Activated CD8-positive, alpha-beta memory T cell treated with anti-CD3 and anti-CD28 coated beads, Interleukin-2, amount 50 U/mL, for 48 hours (primary cell): ENCODE results near the gene ANO1.

Experiments
- DNase-seq: peaks from one replicate; pipeline ENCODE4 v3.0.0-alpha.2; 2020

ANO1 gene

DNA sequence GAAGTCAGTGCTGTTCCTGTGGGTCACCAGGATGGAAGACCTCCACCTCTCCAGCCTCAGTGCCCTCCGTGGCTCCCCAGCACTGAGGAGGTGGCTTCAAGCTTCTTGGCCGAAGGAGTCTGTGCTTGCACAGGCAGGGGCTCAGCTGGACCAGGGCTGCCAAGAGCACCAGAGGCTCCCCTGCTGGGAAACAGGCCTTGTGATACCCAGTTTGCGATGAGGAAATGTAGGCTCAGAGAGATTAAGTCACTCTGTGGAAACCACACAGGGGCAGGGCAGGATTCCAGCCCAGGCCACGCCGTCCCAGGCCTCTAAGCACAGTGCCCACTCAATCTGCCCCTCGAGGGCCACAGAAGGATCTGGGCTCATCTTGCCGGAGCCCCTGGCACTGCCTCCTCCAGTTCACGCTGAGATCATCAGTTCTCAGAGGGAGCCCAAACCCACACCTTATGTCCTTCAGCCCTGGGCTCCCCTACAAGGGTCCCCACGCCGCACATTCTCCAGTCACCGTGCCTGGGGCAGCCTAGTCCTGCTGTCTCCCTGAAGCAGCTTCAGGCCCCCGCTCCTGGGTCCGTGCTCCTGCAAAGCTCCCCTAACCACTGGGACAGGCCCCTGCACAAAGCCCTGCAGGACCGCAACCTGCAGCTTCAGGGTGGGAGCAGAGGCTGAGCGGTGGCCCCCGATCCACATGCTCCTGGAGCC lies 21.6 kb downstream of the ANO1 start:
- no peak for DNase-seq

DNA sequence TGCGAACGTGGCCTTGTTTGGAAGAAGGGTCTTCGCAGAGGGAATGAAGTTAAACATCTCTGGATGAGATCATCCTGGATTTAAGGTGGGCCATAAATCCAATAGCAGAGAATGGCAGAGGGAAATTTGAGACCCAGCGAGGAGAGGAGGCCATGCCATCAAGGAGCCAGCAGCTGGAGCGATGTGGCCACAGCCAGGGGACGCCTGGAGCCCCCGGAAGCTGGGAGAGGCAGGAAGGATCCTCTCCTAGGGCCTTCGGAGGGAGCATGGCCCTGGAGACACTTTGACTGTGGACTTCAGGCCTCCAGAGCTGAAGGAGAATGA lies 22.1 kb downstream of the ANO1 start:
- DNase-seq: no peak

- DNase-seq: no peak
These were observed 22.7 kb downstream of the ANO1 start for GRCh38 chr11:70100791-70101190.

- DNase-seq: no peak
These were observed 25.3 kb downstream of the ANO1 start for GRCh38 chr11:70103256-70103975.

DNA sequence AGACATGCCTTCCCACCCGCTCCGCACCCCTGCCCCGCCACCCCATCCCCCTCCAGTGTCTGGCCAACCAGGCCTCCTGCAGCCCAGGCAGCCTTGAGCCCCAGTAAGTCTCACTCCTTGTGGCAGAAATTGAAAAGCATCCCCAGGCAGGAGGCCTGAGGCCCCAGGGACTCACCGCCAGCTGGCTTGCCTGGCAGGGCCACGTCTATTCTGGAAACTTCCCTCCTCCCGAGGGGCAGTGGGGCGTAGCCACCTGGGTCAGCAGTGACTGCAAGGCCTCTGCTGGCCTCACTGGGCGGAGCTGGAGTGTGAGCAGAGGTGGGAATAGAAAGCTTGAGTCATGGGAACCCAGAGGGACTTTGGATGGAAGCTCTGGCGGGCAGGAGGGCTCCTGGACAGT lies 26.3 kb downstream of the ANO1 start:
- DNase-seq: no peak

DNA sequence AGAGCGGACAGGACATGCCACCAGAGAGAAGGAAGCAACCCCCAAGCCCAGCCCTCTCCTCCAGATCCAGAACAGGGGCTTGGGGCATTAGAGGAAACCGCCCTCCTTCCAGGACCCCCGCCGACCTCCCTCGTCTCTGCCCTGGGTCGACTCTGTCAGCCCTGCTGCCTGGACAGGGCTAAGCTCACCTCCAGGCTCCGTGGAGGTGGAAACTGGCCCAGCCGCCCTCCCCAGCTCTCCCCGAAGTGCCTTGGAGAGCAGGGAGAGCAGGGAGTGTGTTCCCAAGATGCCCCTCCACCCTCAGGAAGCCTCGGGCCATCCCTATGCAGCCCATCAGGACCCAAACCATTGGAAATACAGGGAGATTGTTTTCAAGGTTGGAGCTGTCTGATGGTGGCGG lies 26.8 kb downstream of the ANO1 start:
- no peak for DNase-seq

DNA sequence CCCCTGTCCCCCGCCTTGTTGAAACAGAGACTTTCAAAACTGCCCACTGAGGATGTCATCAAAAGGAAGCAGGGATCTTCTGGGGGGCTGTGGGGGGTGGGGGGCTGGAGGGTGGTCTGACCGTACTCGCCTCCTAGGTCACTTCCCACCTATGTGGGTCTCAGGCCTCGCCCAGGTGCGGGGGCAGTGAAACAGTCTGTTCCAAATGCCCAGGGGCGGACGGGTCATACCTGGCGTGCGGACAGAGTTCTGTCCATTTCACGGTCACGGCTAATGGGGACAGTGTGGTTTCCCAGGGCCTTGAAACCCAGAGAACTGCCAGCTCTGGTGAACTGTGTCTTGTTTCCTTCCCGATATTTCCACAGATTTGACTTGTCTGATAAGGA lies 27.2 kb downstream of the ANO1 start:
- DNase-seq: no peak

DNA sequence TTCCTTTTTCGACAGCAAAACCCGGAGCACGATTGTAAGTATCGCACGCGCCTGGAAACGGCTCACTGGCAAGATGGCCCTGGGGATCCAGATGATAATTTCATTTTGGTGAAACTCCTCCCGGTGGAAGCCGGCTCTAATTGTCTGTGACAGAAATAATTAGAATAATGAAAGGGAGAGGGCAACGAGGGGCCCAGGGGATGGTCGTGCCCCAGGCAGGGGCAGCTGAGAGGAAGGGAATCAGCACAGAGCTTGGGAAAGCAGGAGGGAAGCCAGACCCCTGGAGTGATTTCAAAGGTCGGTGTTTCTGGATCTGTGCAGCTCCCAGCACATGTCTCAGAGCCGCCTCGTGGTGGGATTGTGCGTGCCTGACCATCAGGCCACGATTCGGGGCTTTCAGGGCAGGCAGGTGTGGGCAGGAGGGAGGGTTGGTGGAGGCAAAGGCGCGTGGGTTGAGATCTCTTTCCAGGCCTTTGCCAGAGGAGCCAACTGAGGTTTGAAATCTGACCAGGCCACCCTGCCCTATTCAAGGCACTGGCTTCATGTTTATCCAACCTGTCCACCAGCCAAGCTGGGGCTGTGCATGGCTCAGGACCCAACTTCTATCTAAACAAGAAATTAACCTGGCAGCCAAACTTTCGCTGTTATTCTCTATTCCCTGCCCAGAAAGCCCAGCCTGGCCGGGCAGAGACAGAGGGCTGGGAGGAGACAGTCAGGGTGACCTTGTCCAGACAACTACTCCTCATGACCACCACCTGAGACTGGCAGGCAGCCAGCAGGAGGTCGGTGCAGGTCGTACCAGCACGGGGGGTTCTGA lies 27.8 kb downstream of the ANO1 start:
- DNase-seq: no peak

GRCh38 chr11:70106757-70107156 lies 28.6 kb downstream of the ANO1 start:
- DNase-seq: no peak

DNA sequence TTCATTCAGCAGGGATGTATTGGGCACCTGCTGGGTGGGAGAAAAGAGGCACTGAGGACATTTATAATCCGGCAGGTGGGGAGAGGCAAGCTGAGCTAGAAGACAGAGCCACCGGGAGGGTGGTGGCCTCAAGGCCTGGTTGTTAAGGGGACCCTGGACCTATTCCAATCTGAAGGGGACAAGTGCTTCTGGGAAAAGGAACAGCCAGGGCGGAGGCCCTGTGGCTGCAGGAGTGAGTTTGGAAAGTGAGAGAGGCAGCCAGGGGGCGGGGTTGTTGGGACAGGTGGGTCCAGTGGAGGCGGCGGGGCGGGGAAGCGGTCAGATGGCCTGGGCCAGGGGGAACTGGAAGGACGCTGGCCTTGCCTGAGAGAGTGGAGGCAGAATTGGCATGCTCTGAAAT lies 29.1 kb downstream of the ANO1 start:
- no peak for DNase-seq

DNA sequence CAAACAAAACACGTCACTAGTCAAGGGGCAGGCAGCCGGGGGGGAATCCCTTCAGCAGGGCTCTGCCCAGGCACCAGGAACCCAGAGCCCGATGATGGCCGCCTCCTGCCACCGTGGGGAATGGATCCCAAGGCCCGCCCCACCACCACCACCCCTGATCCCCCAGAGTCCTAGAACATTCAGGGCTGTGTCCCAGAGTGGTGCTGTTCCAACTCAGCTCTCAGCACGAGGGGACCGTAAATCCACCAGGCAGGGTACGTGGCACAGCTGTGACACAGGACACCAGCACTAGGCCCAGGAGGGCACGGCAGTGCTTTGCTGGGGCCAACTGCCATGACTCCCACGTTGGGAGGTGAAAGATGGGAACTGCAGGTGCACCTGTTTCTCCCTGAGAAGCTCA lies 29.6 kb downstream of the ANO1 start:
- no peak for DNase-seq

GRCh38 chr11:70108250-70108649 lies 30.1 kb downstream of the ANO1 start:
- no peak for DNase-seq

DNA sequence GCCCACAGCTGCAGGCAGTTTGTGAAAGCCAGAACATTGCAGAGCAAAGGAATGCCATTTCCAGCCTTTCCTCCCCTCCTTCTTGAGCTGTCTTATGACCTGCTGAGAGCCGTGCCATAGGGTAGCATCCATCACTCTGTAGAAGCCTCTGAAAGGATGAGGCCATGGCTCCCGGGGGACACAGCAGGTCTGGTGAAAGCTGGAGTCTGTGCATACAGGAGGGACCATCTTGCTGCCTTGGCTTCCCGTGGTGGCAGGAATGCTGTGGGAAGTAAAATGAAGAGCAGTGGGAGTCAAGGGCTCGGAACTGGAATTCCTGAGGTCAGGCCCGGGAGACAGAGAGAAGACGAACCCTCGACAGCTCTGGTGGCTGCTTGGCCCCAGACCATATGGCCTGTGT lies 30.9 kb downstream of the ANO1 start:
- no peak for DNase-seq

GRCh38 chr11:70109903-70110302 lies 31.8 kb downstream of the ANO1 start:
- no peak for DNase-seq

- DNase-seq: no peak
These were observed 32.5 kb downstream of the ANO1 start for GRCh38 chr11:70110538-70111055.

DNA sequence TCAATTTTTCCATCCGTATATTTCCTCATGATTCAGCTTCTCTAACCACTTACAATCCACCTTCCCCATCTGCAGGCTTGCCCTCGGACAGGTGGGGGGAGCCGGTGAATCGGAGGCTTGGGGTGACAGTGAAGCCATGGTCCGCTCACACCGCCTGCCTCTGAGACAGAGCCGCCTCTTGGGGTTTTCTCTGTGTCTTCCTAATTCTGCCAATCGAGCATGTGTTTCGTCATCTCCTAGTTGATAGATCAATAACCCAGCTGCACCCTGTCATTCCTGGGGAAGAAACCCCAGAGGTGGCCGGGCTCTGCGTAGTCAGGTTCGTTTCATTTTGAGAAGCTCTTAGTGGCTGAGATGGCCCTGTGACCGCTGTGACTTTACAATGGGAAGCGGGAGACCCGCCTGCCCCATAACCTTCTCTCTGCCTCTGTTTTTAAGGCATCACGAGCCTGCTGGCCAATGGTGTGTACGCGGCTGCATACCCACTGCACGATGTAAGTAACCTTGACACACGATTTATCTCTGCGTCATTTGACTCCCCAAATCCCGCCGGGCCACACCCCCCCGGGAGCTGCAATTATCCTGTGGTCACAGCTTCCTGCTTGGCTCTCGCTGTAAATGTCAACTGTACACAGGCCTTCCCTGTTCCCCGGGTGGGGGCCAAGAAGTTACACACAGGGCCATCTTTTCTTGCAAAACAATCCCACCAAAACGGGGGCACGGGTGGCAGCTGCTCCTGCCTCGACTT lies 33.3 kb downstream of the ANO1 start:
- DNase-seq: no peak

- DNase-seq: no peak
These were observed 33.9 kb downstream of the ANO1 start for GRCh38 chr11:70112017-70112434.

- no peak for DNase-seq
These were observed 35.7 kb downstream of the ANO1 start for GRCh38 chr11:70113801-70114200.

DNA sequence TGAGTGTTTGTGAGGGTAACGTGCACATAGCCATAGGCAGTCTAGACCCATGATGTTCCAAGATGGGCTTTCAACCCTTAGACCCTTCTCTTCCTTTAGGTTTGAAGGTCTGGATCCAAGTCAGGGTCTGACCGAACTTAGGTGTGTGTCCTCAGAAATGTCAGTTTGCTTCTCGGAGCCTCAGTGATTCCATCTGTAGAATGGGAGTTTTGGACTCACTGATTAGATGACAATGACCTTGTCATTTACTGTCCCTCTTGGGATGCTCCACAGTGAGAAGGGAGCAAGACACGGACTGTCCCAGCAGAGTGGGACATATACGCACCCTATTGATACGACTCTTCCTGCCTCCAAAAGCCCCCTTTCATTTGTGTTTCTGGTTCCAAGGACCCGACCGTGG lies 37.7 kb downstream of the ANO1 start:
- no peak for DNase-seq

DNA sequence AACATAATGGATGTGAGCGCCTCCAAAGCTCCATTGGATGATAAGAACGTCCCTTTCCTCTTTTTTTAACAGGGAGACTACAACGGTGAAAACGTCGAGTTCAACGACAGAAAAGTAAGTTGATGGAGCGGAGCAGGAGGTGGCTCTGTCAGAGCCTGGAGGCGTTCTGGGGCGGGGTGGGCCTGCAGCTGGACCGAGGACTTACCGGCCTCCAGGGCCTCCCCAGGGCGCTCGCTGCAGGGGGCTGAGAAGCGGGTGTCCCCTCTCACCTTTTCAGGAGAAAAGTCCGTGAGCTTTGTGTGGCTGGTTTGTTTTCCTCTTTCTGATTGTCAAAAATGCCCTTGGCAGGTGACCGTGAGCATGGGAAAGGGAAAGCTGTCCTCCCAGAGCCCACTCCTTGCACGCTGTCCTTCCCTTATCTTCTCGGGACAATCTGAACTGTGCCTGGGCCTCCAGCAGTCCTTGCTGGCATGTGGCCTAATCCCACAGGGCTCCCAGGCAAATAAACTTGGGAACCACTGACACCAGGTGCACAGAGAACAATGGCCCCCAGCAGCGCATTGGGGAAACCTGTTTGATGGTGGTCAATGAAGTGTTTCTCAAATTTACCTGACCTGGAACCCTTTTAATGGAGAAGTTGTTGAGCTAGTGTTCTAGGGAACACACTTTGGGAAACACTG lies 38.4 kb downstream of the ANO1 start:
- DNase-seq: no peak

GRCh38 chr11:70117567-70118145 lies 39.5 kb downstream of the ANO1 start:
- no peak for DNase-seq

DNA sequence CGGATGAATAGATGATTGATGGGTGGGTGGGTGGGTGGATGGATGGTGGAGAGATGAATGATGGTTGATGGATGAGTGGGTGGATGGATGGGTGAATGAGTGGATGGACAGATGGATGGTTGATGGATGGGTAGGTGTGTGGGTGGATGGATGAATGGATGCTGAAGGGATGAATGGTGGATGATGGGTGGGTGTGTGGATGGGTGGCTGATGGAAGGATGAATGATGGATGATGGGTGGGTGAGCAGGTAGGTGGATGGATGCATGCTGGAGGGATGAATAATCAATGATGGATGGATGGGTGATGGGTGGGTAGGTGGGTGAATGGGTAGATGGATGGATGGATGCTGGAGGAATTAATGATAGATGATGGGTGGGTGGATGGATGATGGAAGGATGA lies 40.5 kb downstream of the ANO1 start:
- DNase-seq: no peak
